Trophoblast cell (in vitro differentiated cells and primary cell): ENCODE data around the gene RPL10.
A peak's percentile ranks its signal among the peaks of the same experiment; 100 is the strongest.

Experiments used
- DNase-seq, 2 donors: peaks; one replicate each; pipeline ENCODE4 v3.0.0-alpha.2; 2016
- H2AFZ ChIP-seq: 2 replicates; pipeline ENCODE4 v1.6.1; 2013; ENCODE audit warnings: low read length, moderate library complexity, mild to moderate bottlenecking; ENCODE audit not compliant: insufficient read depth, poor library complexity
- H2AK5ac ChIP-seq: 2 replicates; pipeline ENCODE4 v1.6.1; 2013; ENCODE audit warnings: mild to moderate bottlenecking, low read length
- H2BK120ac ChIP-seq: 2 replicates; pipeline ENCODE4 v1.6.1; 2013; ENCODE audit warnings: low read length, mild to moderate bottlenecking, moderate library complexity; ENCODE audit not compliant: insufficient read depth, poor library complexity
- H2BK12ac ChIP-seq: 2 replicates; pipeline ENCODE4 v1.6.1; 2013; ENCODE audit warnings: mild to moderate bottlenecking, low read length, moderate library complexity
- H2BK5ac ChIP-seq: 2 replicates; pipeline ENCODE4 v1.6.1; 2013; ENCODE audit warnings: low read length, low read depth, moderate library complexity, mild to moderate bottlenecking; ENCODE audit not compliant: poor library complexity
- H3K14ac ChIP-seq: 2 replicates; pipeline ENCODE4 v1.6.1; 2013; ENCODE audit warnings: mild to moderate bottlenecking, low read length
- H3K18ac ChIP-seq: 2 replicates; pipeline ENCODE4 v1.6.1; 2013; ENCODE audit warnings: mild to moderate bottlenecking, low read length
- H3K23ac ChIP-seq: 2 replicates; pipeline ENCODE4 v1.6.1; 2013; ENCODE audit warnings: low read length
- H3K27ac ChIP-seq: 2 replicates; pipeline ENCODE4 v1.5.1; 2013; ENCODE audit warnings: low read depth, mild to moderate bottlenecking, inconsistent platforms, low read length, moderate library complexity
- H3K27me3 ChIP-seq: 2 replicates; pipeline ENCODE4 v1.6.1; 2013; ENCODE audit warnings: inconsistent platforms, mild to moderate bottlenecking, low read length, moderate library complexity; ENCODE audit not compliant: insufficient read depth
- H3K36me3 ChIP-seq, 2 experiments: 1 replicate in 1 of 2; 2 replicates in 1 of 2; pipeline ENCODE4 v1.6.1; 2013; ENCODE audit warnings: low read length in 2 of 2, mild to moderate bottlenecking in 2 of 2, moderate library complexity in 1 of 2; ENCODE audit not compliant: insufficient read depth in 2 of 2, control insufficient read depth in 1 of 2
- H3K4ac ChIP-seq: 2 replicates; pipeline ENCODE4 v1.6.1; 2013; ENCODE audit warnings: low read depth, mild to moderate bottlenecking, low read length, moderate library complexity
- H3K4me1 ChIP-seq, 2 experiments: 1 replicate in 1 of 2; 2 replicates in 1 of 2; pipeline ENCODE4 v1.6.1; 2013; ENCODE audit warnings: low read length in 2 of 2, mild to moderate bottlenecking in 2 of 2, moderate library complexity in 1 of 2; ENCODE audit not compliant: insufficient read depth in 2 of 2, control insufficient read depth in 1 of 2
- H3K4me2 ChIP-seq: 2 replicates; pipeline ENCODE4 v1.6.1; 2013; ENCODE audit warnings: inconsistent platforms, mild to moderate bottlenecking, low read length, moderate library complexity
- H3K4me3 ChIP-seq: 2 replicates; pipeline ENCODE4 v1.5.1; 2013; ENCODE audit warnings: mild to moderate bottlenecking, low read depth, low read length, inconsistent platforms
- H3K79me1 ChIP-seq: one replicate; pipeline ENCODE4 v1.6.1; 2013; ENCODE audit warnings: low read length
- H3K79me2 ChIP-seq: 2 replicates; pipeline ENCODE4 v1.6.1; 2013; ENCODE audit warnings: low read length, mild to moderate bottlenecking; ENCODE audit not compliant: control insufficient read depth, insufficient read depth, poor library complexity
- H3K9ac ChIP-seq: 2 replicates; pipeline ENCODE4 v1.6.1; 2013; ENCODE audit warnings: mild to moderate bottlenecking, low read length
- H3K9me3 ChIP-seq: 2 replicates; pipeline ENCODE4 v1.6.1; 2013; ENCODE audit warnings: low read depth, mild to moderate bottlenecking, control low read depth, inconsistent platforms, low read length; ENCODE audit not compliant: insufficient read depth
- H4K12ac ChIP-seq: 2 replicates; pipeline ENCODE4 v1.6.1; 2013; ENCODE audit warnings: low read depth, mild to moderate bottlenecking, low read length, moderate library complexity
- H4K8ac ChIP-seq: 2 replicates; pipeline ENCODE4 v1.6.1; 2013; ENCODE audit warnings: low read depth, mild to moderate bottlenecking, low read length, moderate library complexity
- H4K91ac ChIP-seq: one replicate; pipeline ENCODE4 v1.6.1; 2013; ENCODE audit warnings: low read depth, mild to moderate bottlenecking, low read length, moderate library complexity
- WGBS: extraction: QIAGEN DNeasy Blood & Tissue Kit; methylation state at CpG from one replicate; pipeline ENCODE4 v1.1.7; 2013; ENCODE audit warnings: missing lambda C conversion rate; ENCODE audit not compliant: insufficient read length, insufficient coverage; ENCODE audit errors: extremely low coverage; 5-methylcytosine and 5-hydroxymethylcytosine counted together

Gene RPL10

GRCh38 chrX:154358829-154359228, 39.3 kb upstream of the RPL10 start:
- Histone ChIP-seq H2BK120ac (no peak overlapping the region), H3K4me1 (no peaks in the 10 kb centered on the region), H2AK5ac (no peak overlapping the region), H4K12ac (no peak overlapping the region), H4K91ac (no peak overlapping the region), H3K9ac (no peak overlapping the region), H2BK12ac (no peak overlapping the region), H2AFZ (no peak overlapping the region), H3K9me3 (no peaks in the 10 kb centered on the region), H3K36me3 (peaks cover 96% of the 10 kb centered on the region in 2 experiments), H3K18ac (no peak overlapping the region), H2BK5ac (no peak overlapping the region), H3K4me3 (no peak overlapping the region), H3K79me1 (no peaks in the 10 kb centered on the region), H4K8ac (no peak overlapping the region), H3K4ac (no peak overlapping the region), H3K79me2 (no peaks in the 10 kb centered on the region), H3K14ac (no peak overlapping the region), H3K4me2 (no peak overlapping the region), H3K23ac (no peak overlapping the region), H3K27ac (no peak overlapping the region), H3K27me3 (no peaks in the 10 kb centered on the region)
- no CpG with 5 or more reads among the region's 6 CpGs for WGBS
- DNase-seq, result no peak

GRCh38 chrX:154359362-154360154, 38.6 kb upstream of the RPL10 start:
- no CpG with 5 or more reads among the region's 41 CpGs for WGBS
- H3K23ac ChIP-seq, result no peak overlapping the region
- no peak overlapping the region for H3K4me2 ChIP-seq
- H3K14ac ChIP-seq, result no peak overlapping the region
- H3K79me1 ChIP-seq, result no peaks in the 10 kb centered on the region
- no peaks in the 10 kb centered on the region for H3K79me2 ChIP-seq
- DNase-seq, result no peak
- no peak overlapping the region for H4K8ac ChIP-seq
- H3K4me1 ChIP-seq, result no peaks in the 10 kb centered on the region
- H3K4ac ChIP-seq, result no peak overlapping the region
- no peaks in the 10 kb centered on the region for H3K9me3 ChIP-seq
- no peak overlapping the region for H4K12ac ChIP-seq
- peaks cover 96% of the 10 kb centered on the region in 2 experiments for H3K36me3 ChIP-seq
- no peak overlapping the region for H4K91ac ChIP-seq
- H2AFZ ChIP-seq, result no peak overlapping the region
- no peak overlapping the region for H2BK5ac ChIP-seq
- H2AK5ac ChIP-seq, result no peak overlapping the region
- H3K27ac ChIP-seq, result no peak overlapping the region
- no peaks in the 10 kb centered on the region for H3K27me3 ChIP-seq
- no peak overlapping the region for H3K9ac ChIP-seq
- no peak overlapping the region for H3K4me3 ChIP-seq
- H3K18ac ChIP-seq, result no peak overlapping the region
- H2BK120ac ChIP-seq, result no peak overlapping the region
- H2BK12ac ChIP-seq, result no peak overlapping the region

GRCh38 chrX:154360155-154360713, 37.9 kb upstream of the RPL10 start:
- Histone ChIP-seq H3K9me3 (no peaks in the 10 kb centered on the region), H4K91ac (no peak overlapping the region), H4K12ac (no peak overlapping the region), H3K36me3 (peaks cover 96% of the 10 kb centered on the region in 2 experiments), H3K23ac (no peak overlapping the region), H2BK120ac (no peak overlapping the region), H3K4ac (no peak overlapping the region), H2AFZ (no peak overlapping the region), H3K4me2 (no peak overlapping the region), H2AK5ac (no peak overlapping the region), H3K9ac (no peak overlapping the region), H2BK12ac (no peak overlapping the region), H4K8ac (no peak overlapping the region), H3K27ac (no peak overlapping the region), H3K79me2 (no peaks in the 10 kb centered on the region), H3K14ac (no peak overlapping the region), H3K18ac (no peak overlapping the region), H3K27me3 (no peaks in the 10 kb centered on the region), H2BK5ac (no peak overlapping the region), H3K4me3 (no peak overlapping the region), H3K4me1 (no peaks in the 10 kb centered on the region), H3K79me1 (no peaks in the 10 kb centered on the region)
- DNase-seq, result no peak
- no CpG with 5 or more reads among the region's 34 CpGs for WGBS

GRCh38 chrX:154362085-154362742, 36.0 kb upstream of the RPL10 start:
- Histone ChIP-seq H3K18ac (no peak overlapping the region), H3K23ac (no peak overlapping the region)
- DNase-seq, result no peak

More at GRCh38 chrX:154362085-154362742, 36.0 kb upstream of the RPL10 start:
- no peaks in the 10 kb centered on the region for H3K79me1 ChIP-seq
- no peak overlapping the region for H3K9ac ChIP-seq
- H3K14ac ChIP-seq, result no peak overlapping the region
- WGBS, result no CpG with 5 or more reads among the region's 30 CpGs
- H4K12ac ChIP-seq, result no peak overlapping the region
- no peak overlapping the region for H2BK5ac ChIP-seq
- H3K27ac ChIP-seq, result no peak overlapping the region
- peaks cover 4% of the 10 kb centered on the region for H3K79me2 ChIP-seq
- H2AK5ac ChIP-seq, result no peak overlapping the region
- no peak overlapping the region for H4K91ac ChIP-seq
- no peak overlapping the region for H3K4me2 ChIP-seq
- H3K27me3 ChIP-seq, result no peaks in the 10 kb centered on the region
- no peak overlapping the region for H2BK12ac ChIP-seq
- H2BK120ac ChIP-seq, result no peak overlapping the region
- no peak overlapping the region for H2AFZ ChIP-seq
- H4K8ac ChIP-seq, result no peak overlapping the region
- H3K4ac ChIP-seq, result peak overlapping the region; percentile 33
- H3K4me1 ChIP-seq, result no peaks in the 10 kb centered on the region
- no peaks in the 10 kb centered on the region for H3K9me3 ChIP-seq
- H3K4me3 ChIP-seq, result no peak overlapping the region
- H3K36me3 ChIP-seq, result peaks cover 96% of the 10 kb centered on the region in 2 experiments
